GM23248 (cell line): Measurements from ENCODE around the gene GNL1.

Source experiments
- EZH2 ChIP-seq: fragments of 200-600 bp; sonication (generic); IDR thresholded peaks from 2 replicates; pipeline ENCODE4 v1.6.1; 2018; ENCODE audit warnings: antibody characterized with exemption, mild to moderate bottlenecking; ENCODE audit not compliant: insufficient read depth, poor library complexity, severe bottlenecking
- EZH2phosphoT487 ChIP-seq: fragments of 200-600 bp; sonication (generic); IDR thresholded peaks from 2 replicates; pipeline ENCODE4 v1.6.1; 2018; ENCODE audit warnings: antibody characterized with exemption, moderate library complexity, mild to moderate bottlenecking, low read depth; ENCODE audit not compliant: insufficient read depth

- no peak for TF ChIP-seq EZH2phosphoT487
- TF ChIP-seq EZH2, result no peak
Measured at GRCh38 chr6:30557683-30557981, 1.3 kb upstream of the GNL1 start.
